Measurements from ENCODE around the gene COL4A1. TPM values are rescaled to one million over a fixed set of nuclear protein-coding genes. Genes with fewer than 3 reads are reported as not detected.

COL4A1 gene
- total RNA-seq, 2 experiments from 2014 or later: 0.08 to 0.16 TPM

DNA sequence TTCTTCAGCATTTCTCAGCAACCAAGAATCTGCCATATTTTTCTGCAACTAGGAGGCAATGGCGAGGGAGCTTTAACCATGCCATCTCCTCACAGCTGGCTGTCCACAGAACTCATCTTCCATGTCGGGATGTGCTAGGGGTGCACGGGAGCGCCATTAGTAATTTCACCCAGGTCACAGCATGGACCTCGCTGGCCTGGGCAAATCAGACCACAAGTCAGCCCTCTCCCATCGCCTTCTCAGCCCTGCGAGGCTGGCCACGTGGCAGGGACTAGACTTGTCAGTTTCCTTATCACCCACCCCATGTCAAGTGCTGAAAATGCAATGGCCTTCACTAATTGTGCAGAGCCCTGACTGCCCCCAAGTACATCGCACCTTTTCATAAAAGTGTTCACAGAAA is 15.7 kb downstream of the COL4A1 start:
- DNase-seq (no peak), ATAC-seq (ENCODE audit: poor library complexity) (no peak)
- Mint-ChIP-seq H3K4me3 (no peak overlapping the region), H3K27me3 (peaks cover 28% of the 10 kb centered on the region), H3K27ac (no peak overlapping the region), H3K36me3 (ENCODE audit: low read depth) (no peaks in the 10 kb centered on the region), H3K9me3 (no peaks in the 10 kb centered on the region), H3K4me1 (ENCODE audit: low read depth) (no peaks in the 10 kb centered on the region)
- TF ChIP-seq, protein P1, sequence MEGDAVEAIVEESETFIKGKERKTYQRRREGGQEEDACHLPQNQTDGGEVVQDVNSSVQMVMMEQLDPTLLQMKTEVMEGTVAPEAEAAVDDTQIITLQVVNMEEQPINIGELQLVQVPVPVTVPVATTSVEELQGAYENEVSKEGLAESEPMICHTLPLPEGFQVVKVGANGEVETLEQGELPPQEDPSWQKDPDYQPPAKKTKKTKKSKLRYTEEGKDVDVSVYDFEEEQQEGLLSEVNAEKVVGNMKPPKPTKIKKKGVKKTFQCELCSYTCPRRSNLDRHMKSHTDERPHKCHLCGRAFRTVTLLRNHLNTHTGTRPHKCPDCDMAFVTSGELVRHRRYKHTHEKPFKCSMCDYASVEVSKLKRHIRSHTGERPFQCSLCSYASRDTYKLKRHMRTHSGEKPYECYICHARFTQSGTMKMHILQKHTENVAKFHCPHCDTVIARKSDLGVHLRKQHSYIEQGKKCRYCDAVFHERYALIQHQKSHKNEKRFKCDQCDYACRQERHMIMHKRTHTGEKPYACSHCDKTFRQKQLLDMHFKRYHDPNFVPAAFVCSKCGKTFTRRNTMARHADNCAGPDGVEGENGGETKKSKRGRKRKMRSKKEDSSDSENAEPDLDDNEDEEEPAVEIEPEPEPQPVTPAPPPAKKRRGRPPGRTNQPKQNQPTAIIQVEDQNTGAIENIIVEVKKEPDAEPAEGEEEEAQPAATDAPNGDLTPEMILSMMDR (IDR thresholded peaks at IDR 0.05): no peak
- Histone ChIP-seq H3K9me3 (ENCODE audit: control insufficient read depth in 1 of 2, insufficient read depth in 1 of 2, low read length in 2 of 2) (peaks cover 0 to 21% of the 10 kb centered on the region in 2 experiments), H3K36me3 (ENCODE audit: insufficient read depth, low read length) (no peaks in the 10 kb centered on the region), H3K27me3 (ENCODE audit: control insufficient read depth in 1 of 2, insufficient read depth in 2 of 2, low read length in 2 of 2) (peaks cover 3 to 5% of the 10 kb centered on the region in 2 experiments), H3K4me3 (ENCODE audit: low read length) (no peak overlapping the region), H3K27ac (ENCODE audit: low read depth in 1 of 2, low read length in 2 of 2) (no peak overlapping the region), H3K4me1 (ENCODE audit: insufficient read depth, low read length) (no peaks in the 10 kb centered on the region)
- CTCF ChIA-PET: no interaction called here
- intact Hi-C loops (cut with DNase I, micrococcal nuclease): no loop called here
- POLR2A ChIA-PET: no interaction called here

DNA sequence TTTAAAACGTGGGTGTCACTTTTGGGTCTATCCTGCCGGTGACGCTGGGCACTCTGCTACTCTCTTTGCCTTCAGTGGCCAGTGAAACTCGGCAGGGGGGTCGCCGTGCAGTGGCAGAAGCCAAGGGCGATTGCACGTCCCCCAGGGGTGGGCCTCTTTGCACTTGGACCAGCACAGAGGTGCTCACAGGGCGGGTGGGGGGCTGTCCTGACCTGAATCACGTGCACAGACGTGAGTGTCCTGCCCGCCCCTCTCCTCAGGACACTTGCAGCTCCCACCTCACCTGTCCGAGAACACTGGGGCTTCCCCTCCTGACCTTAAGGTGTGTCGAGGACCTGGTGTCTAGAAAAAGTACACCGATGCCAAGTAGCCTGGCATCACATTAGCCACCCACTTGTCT is 16.1 kb downstream of the COL4A1 start:
- peaks cover 23% of the 10 kb centered on the region for H3K27me3 Mint-ChIP-seq
- no peak for ATAC-seq (ENCODE audit: poor library complexity)
- H3K27me3 ChIP-seq (ENCODE audit: control insufficient read depth in 1 of 2, insufficient read depth in 2 of 2, low read length in 2 of 2): peaks cover under 1 to 2% of the 10 kb centered on the region in 2 experiments
- no peak overlapping the region for H3K4me3 Mint-ChIP-seq
- H3K36me3 Mint-ChIP-seq (ENCODE audit: low read depth): no peaks in the 10 kb centered on the region
- H3K27ac ChIP-seq (ENCODE audit: low read depth in 1 of 2, low read length in 2 of 2): no peak overlapping the region
- no peak for DNase-seq
- H3K9me3 Mint-ChIP-seq: no peaks in the 10 kb centered on the region
- no peak overlapping the region for H3K4me3 ChIP-seq (ENCODE audit: low read length)
- TF ChIP-seq, protein P1 (IDR thresholded peaks at IDR 0.05): no peak
- no peaks in the 10 kb centered on the region for H3K36me3 ChIP-seq (ENCODE audit: insufficient read depth, low read length)
- no peaks in the 10 kb centered on the region for H3K4me1 ChIP-seq (ENCODE audit: insufficient read depth, low read length)
- no peak overlapping the region for H3K27ac Mint-ChIP-seq
- H3K4me1 Mint-ChIP-seq (ENCODE audit: low read depth): no peaks in the 10 kb centered on the region
- POLR2A ChIA-PET: no interaction called here
- intact Hi-C loops (cut with DNase I, micrococcal nuclease): no loop called here
- peaks cover 0 to 21% of the 10 kb centered on the region in 2 experiments for H3K9me3 ChIP-seq (ENCODE audit: control insufficient read depth in 1 of 2, insufficient read depth in 1 of 2, low read length in 2 of 2)
- CTCF ChIA-PET: no interaction called here

DNA sequence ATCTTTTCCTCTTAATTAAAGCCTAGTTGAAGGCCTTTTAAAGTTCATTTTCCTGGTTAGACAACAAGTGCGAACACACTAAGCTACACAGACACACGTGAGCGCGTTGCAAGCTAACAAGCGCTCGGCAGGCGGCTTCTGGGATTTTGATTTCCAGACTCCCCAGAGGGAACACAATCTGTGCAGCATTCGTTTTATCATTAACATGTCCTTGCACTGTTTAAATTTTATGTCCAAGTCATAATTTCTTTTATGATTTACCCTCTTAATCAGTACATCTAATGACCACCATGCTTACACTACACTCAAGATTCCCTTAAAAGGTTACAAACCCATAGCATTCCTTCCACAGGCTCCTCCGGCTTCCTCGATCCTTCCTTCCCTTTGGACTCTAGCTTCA is 16.8 kb downstream of the COL4A1 start:
- H3K27ac ChIP-seq (ENCODE audit: low read depth in 1 of 2, low read length in 2 of 2): no peak overlapping the region
- CTCF ChIA-PET: no interaction called here
- H3K9me3 ChIP-seq (ENCODE audit: control insufficient read depth in 1 of 2, insufficient read depth in 1 of 2, low read length in 2 of 2): peaks cover 0 to 21% of the 10 kb centered on the region in 2 experiments
- no peak overlapping the region for H3K4me3 ChIP-seq (ENCODE audit: low read length)
- no peak for DNase-seq
- H3K9me3 Mint-ChIP-seq: no peaks in the 10 kb centered on the region
- no peaks in the 10 kb centered on the region for H3K4me1 Mint-ChIP-seq (ENCODE audit: low read depth)
- intact Hi-C loops (cut with DNase I, micrococcal nuclease): no loop called here
- no peaks in the 10 kb centered on the region for H3K4me1 ChIP-seq (ENCODE audit: insufficient read depth, low read length)
- H3K27me3 Mint-ChIP-seq: peaks cover 25% of the 10 kb centered on the region
- POLR2A ChIA-PET: no interaction called here
- no peaks in the 10 kb centered on the region for H3K36me3 ChIP-seq (ENCODE audit: insufficient read depth, low read length)
- H3K27me3 ChIP-seq (ENCODE audit: control insufficient read depth in 1 of 2, insufficient read depth in 2 of 2, low read length in 2 of 2): no peaks in the 10 kb centered on the region
- TF ChIP-seq, protein P1 (IDR thresholded peaks at IDR 0.05): no peak
- no peak overlapping the region for H3K4me3 Mint-ChIP-seq
- no peaks in the 10 kb centered on the region for H3K36me3 Mint-ChIP-seq (ENCODE audit: low read depth)
- H3K27ac Mint-ChIP-seq: no peak overlapping the region
- no peak for ATAC-seq (ENCODE audit: poor library complexity)

All from CD4-positive, alpha-beta T cell (primary cell).